ACC112 (cell line): ENCODE measurements around the gene SPRTN.

Experiments
- H2AFZ ChIP-seq: fragments of 200-600 bp; sonication (generic); one replicate; pipeline ENCODE4 v1.6.0; 2017; ENCODE audit warnings: antibody characterized with exemption, low read length; ENCODE audit not compliant: unreplicated experiment
- H3K27ac ChIP-seq: fragments of 200-600 bp; sonication (generic); 2 replicates; pipeline ENCODE4 v1.5.1; 2014; ENCODE audit warnings: low read depth, mild to moderate bottlenecking, antibody characterized with exemption, low read length, moderate library complexity
- H3K27me3 ChIP-seq: fragments of 200-600 bp; sonication (generic); 2 replicates; pipeline ENCODE4 v1.6.1; 2014; ENCODE audit warnings: mild to moderate bottlenecking, antibody characterized with exemption, low read length, moderate library complexity, mixed read lengths; ENCODE audit not compliant: insufficient read depth
- H3K36me3 ChIP-seq: fragments of 200-600 bp; sonication (generic); 2 replicates; pipeline ENCODE4 v1.6.1; 2016; ENCODE audit warnings: mild to moderate bottlenecking, antibody characterized with exemption, low read length, moderate library complexity, mixed read lengths; ENCODE audit not compliant: insufficient read depth
- H3K4me1 ChIP-seq: fragments of 200-600 bp; sonication (generic); one replicate; pipeline ENCODE4 v1.6.1; 2016; ENCODE audit warnings: low read length, mixed read lengths; ENCODE audit not compliant: insufficient read depth, unreplicated experiment, control insufficient read depth
- H3K4me3 ChIP-seq: fragments of 200-600 bp; sonication (generic); 2 replicates; pipeline ENCODE4 v1.5.1; 2014; ENCODE audit warnings: mild to moderate bottlenecking, low read depth, low read length
- H3K79me2 ChIP-seq: fragments of 200-600 bp; sonication (generic); one replicate; pipeline ENCODE4 v1.6.0; 2016; ENCODE audit warnings: low read length; ENCODE audit not compliant: control insufficient read depth, unreplicated experiment, insufficient read depth

The SPRTN gene, protein sequence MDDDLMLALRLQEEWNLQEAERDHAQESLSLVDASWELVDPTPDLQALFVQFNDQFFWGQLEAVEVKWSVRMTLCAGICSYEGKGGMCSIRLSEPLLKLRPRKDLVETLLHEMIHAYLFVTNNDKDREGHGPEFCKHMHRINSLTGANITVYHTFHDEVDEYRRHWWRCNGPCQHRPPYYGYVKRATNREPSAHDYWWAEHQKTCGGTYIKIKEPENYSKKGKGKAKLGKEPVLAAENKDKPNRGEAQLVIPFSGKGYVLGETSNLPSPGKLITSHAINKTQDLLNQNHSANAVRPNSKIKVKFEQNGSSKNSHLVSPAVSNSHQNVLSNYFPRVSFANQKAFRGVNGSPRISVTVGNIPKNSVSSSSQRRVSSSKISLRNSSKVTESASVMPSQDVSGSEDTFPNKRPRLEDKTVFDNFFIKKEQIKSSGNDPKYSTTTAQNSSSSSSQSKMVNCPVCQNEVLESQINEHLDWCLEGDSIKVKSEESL

DNA sequence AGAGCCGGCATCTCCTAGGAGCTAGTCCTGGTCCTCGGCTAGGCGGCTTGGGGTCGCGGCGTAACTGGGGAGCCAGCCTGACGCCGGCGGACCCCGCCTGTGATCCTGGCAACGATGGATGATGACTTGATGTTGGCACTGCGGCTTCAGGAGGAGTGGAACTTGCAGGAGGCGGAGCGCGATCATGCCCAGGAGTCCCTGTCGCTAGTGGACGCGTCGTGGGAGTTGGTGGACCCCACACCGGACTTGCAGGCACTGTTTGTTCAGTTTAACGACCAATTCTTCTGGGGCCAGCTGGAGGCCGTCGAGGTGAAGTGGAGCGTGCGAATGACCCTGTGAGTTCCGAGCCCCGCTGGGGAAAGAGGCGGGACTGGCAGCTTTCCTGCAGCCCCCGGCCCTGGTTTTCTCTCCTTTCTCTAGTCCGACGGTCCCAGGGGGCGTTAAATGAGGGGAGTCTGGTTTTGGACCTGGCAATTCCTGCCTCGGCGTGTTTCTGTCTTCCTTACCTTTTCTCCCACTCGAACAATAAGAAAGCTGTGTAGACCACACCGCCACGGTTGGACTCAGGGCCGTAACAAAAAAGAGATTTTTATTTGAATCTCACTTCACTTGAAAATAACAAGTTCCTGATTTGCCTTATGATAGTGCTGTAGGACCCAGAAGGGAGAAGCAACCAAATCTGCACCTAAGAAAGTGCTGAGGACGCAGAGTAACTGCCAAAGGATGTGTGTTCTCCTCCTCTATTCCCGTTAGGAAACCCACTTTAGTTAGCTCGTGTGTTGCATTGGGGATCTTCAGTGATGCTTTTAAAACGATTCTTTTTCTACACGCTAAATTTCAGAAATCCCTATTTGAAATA is at the start of gene SPRTN:
Gene SPRTN, plus strand, starts transcription at position 24 of the 859 bp plus-strand sequence. Its CDS starts 91 bp downstream, at position 115.
- H3K36me3 ChIP-seq: peaks cover 2% of the 10 kb centered on the region; the same call in 1 of the 2 replicates
- H3K4me1 ChIP-seq: peaks cover 24% of the 10 kb centered on the region
- peaks cover 69% of the 10 kb centered on the region for H3K79me2 ChIP-seq
- peak within 1 kb of the TSS; percentile 96 for H3K27ac ChIP-seq
- H2AFZ ChIP-seq: peak within 1 kb of the TSS; percentile 93
- peak within 1 kb of the TSS; percentile 87 for H3K4me3 ChIP-seq
- no peaks in the 10 kb centered on the region for H3K27me3 ChIP-seq

GRCh38 chr1:231295938-231296337 is 42.2 kb upstream of the SPRTN start:
- Histone ChIP-seq H3K36me3 (no peaks in the 10 kb centered on the region), H2AFZ (no peak overlapping the region), H3K27ac (no peak overlapping the region), H3K27me3 (no peaks in the 10 kb centered on the region), H3K79me2 (no peaks in the 10 kb centered on the region), H3K4me3 (no peak overlapping the region), H3K4me1 (no peaks in the 10 kb centered on the region)

- no peaks in the 10 kb centered on the region for H3K27me3 ChIP-seq
- no peak overlapping the region for H3K27ac ChIP-seq
- H2AFZ ChIP-seq: no peak overlapping the region
- no peaks in the 10 kb centered on the region for H3K79me2 ChIP-seq
- no peaks in the 10 kb centered on the region for H3K36me3 ChIP-seq
- H3K4me3 ChIP-seq: no peak overlapping the region
- H3K4me1 ChIP-seq: no peaks in the 10 kb centered on the region
Measured at GRCh38 chr1:231301990-231302389, 36.1 kb upstream of the SPRTN start.

DNA sequence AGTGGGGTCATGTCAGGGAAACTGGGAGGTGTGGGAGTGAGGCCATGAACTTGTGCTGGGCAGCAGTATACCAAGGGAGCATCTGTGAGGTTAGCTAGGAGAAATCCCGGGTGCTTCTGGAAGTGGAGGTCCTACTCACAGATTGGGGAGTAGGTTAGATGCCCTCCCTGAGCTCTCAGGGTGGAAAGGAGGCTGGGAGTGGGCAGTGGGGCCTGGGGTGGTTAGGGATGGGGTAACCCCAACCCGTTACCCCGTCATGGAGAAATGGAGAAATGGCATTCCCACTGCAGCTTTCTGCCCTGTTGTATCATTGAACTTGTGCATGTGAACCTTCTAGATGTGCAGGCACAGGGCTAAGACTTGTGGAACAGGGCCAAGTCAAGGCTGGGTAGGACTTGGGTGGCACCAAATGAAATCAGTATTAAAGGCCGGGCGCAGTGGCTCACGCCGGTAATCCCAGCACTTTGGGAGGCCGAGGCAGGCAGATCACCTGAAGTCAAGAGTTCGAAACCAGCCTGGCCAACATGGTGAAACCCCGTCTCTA is 27.6 kb upstream of the SPRTN start:
- Histone ChIP-seq H2AFZ (no peak overlapping the region), H3K4me3 (no peak overlapping the region), H3K36me3 (no peaks in the 10 kb centered on the region), H3K79me2 (no peaks in the 10 kb centered on the region), H3K27ac (no peak overlapping the region), H3K4me1 (no peaks in the 10 kb centered on the region), H3K27me3 (no peaks in the 10 kb centered on the region)

DNA sequence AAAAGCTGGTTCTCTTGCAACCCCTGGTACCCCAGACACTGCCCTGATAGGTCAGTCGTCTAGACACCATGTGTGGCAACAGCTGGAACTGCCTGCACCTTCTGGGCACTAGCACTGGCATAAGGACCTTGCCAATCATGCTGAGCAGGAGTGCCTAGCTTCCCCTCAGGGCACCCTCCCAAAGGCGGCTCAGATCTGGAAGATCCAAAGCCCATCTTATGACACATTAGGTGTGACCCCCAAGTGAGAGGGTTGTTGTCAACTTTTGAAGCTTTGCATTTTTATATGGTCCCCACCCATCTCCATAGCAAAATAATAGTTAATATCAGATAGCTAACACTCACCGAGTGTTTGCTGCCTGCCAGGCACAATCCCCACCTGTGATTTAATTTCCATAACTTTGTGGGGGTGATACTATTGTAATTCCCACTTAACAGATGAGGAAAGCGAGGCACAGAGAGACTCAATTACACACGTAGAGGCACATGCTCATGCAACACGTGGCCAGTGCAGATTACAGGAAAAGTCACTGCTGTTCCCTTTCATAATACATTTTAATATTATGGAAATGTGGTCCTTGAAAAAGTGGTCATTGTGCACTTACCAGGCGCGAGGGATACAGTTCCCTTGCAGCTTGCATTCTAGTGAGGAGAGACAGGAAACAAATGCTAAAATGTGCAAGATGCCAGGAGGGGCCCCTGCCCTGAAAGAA is 26.2 kb upstream of the SPRTN start:
- Histone ChIP-seq H3K4me3 (no peak overlapping the region), H3K79me2 (no peaks in the 10 kb centered on the region), H2AFZ (no peak overlapping the region), H3K36me3 (no peaks in the 10 kb centered on the region), H3K27ac (no peak overlapping the region), H3K4me1 (no peaks in the 10 kb centered on the region), H3K27me3 (no peaks in the 10 kb centered on the region)

- no peaks in the 10 kb centered on the region for H3K4me1 ChIP-seq
- no peak overlapping the region for H3K4me3 ChIP-seq
- no peak overlapping the region for H2AFZ ChIP-seq
- no peaks in the 10 kb centered on the region for H3K27me3 ChIP-seq
- H3K36me3 ChIP-seq: no peaks in the 10 kb centered on the region
- H3K27ac ChIP-seq: no peak overlapping the region
- no peaks in the 10 kb centered on the region for H3K79me2 ChIP-seq
Measured at GRCh38 chr1:231312432-231312788, 25.7 kb upstream of the SPRTN start.

DNA sequence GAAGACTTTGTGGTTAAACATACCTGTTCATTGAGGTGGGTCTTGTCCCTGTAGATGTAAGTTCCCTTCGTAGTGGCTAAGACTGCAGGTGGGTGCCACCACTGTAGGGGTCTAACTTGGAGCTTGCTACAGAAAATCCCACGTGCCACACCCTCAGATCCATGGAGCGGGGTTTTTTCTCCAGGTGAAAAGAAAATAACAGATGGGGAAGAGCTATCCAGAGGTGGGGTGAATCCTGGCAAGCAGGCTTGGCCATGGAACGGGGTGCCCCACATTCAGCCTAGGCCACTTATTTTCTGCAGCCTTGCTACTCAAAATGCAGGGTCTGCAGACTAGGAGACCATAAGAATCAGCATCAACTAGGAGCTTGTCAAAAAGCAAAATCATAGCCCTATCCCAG is 24.4 kb upstream of the SPRTN start:
- Histone ChIP-seq H3K4me1 (no peaks in the 10 kb centered on the region), H3K4me3 (no peak overlapping the region), H3K27me3 (no peaks in the 10 kb centered on the region), H3K79me2 (no peaks in the 10 kb centered on the region), H2AFZ (no peak overlapping the region), H3K27ac (no peak overlapping the region), H3K36me3 (no peaks in the 10 kb centered on the region)

DNA sequence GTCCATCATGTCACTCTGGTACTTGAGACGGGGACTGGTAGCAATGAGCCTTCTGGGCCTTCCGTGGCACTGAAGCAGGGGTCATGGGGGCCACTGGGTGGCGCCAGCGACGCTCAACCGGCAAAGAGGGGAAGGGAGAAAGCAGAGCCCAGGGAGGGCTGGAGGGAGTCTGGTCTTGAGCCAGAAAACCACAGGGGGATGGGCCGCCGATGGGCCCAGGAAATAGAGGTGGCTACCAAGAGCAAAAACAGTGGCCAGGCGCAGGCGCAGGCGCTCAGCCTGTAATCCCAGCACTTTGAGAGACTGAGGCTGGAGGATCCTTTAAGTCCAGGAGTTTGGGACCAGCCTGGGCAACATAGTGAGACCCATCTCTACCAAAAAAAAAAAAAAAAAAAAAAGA is 22.2 kb upstream of the SPRTN start:
- H2AFZ ChIP-seq: no peak overlapping the region
- H3K27me3 ChIP-seq: no peaks in the 10 kb centered on the region
- H3K79me2 ChIP-seq: no peaks in the 10 kb centered on the region
- H3K4me3 ChIP-seq: no peak overlapping the region
- no peak overlapping the region for H3K27ac ChIP-seq
- no peaks in the 10 kb centered on the region for H3K36me3 ChIP-seq
- no peaks in the 10 kb centered on the region for H3K4me1 ChIP-seq

DNA sequence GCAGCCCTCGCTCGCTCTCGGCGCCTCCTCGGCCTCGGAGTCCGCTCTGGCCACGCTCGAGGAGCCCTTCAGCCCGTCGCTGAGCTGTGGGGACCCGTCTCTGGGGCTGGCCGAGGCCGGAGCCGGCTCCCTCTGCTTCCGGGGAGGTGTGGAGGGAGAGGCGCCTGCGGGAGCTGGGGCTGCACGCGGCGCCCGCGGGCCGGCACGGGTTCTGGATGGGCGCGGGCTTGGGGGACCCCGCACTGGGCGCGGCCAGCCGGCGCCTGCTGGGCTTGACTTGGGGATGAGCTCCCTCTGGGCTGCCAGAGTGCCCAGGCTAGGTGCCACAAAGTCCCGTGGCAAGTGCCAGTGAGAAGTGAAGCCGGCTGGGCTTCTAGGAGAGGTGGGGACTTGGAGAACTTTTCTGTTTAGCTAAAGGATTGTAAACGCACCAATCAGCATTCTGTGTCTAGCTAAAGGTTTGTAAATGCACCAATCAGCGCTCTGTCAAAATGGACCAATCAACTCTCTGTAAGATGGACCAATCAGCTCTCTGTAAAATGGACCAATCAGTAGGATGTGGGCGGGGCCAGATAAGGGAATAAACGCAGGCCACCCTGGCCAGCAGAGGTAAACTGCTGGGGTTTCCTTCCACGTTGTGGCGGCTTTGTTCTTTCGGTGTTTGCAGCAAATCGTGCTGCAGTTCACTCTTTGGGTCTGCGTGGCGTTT is 20.6 kb upstream of the SPRTN start:
- Histone ChIP-seq H3K36me3 (no peaks in the 10 kb centered on the region), H3K79me2 (no peaks in the 10 kb centered on the region), H3K4me3 (no peak overlapping the region), H3K27ac (no peak overlapping the region), H3K27me3 (no peaks in the 10 kb centered on the region), H2AFZ (no peak overlapping the region), H3K4me1 (no peaks in the 10 kb centered on the region)

DNA sequence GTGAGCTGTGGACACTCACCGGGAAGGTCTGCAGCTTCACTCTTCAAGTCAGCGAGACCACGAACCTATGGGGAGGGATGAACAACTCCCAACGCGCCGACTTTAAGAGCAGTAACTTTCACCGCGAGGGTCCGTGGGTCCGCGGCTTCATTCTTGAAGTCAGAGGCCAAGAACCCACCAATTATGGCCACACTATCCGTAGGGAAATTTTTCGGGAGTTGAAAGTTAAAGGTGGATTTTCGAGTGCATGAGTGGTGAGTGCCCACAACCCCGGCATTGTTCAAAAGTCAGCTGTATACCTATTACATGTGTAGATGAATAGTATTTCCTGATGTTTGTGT is 20.1 kb upstream of the SPRTN start:
- H2AFZ ChIP-seq: no peak overlapping the region
- H3K4me3 ChIP-seq: no peak overlapping the region
- H3K79me2 ChIP-seq: no peaks in the 10 kb centered on the region
- no peaks in the 10 kb centered on the region for H3K27me3 ChIP-seq
- no peak overlapping the region for H3K27ac ChIP-seq
- H3K36me3 ChIP-seq: no peaks in the 10 kb centered on the region
- H3K4me1 ChIP-seq: no peaks in the 10 kb centered on the region
